Bone marrow (tissue), 2 donors: ENCODE data around the gene KNG1.
"Not testable (repeated sequence)": the region's sequence is repeated elsewhere in the genome, so short reads cannot be mapped to it uniquely, and the experiment has no call there.

Experiments
- DNase-seq, 2 donors: peaks; one replicate each; lab custom pipeline; 2025; lab: John Stamatoyannopoulos, UW

KNG1 gene

GRCh38 chr3:186710694-186711093, 6.5 kb upstream of the KNG1 start:
- not testable (repeated sequence) for DNase-seq

- no peak for DNase-seq
These were observed 3.7 kb upstream of the KNG1 start for GRCh38 chr3:186713499-186713898.

- no peak for DNase-seq
These were observed 3.0 kb downstream of the KNG1 start for GRCh38 chr3:186719945-186720739.

GRCh38 chr3:186722457-186722856, 5.3 kb downstream of the KNG1 start:
- DNase-seq: no peak

GRCh38 chr3:186724911-186725310, 7.8 kb downstream of the KNG1 start:
- no peak for DNase-seq

DNA sequence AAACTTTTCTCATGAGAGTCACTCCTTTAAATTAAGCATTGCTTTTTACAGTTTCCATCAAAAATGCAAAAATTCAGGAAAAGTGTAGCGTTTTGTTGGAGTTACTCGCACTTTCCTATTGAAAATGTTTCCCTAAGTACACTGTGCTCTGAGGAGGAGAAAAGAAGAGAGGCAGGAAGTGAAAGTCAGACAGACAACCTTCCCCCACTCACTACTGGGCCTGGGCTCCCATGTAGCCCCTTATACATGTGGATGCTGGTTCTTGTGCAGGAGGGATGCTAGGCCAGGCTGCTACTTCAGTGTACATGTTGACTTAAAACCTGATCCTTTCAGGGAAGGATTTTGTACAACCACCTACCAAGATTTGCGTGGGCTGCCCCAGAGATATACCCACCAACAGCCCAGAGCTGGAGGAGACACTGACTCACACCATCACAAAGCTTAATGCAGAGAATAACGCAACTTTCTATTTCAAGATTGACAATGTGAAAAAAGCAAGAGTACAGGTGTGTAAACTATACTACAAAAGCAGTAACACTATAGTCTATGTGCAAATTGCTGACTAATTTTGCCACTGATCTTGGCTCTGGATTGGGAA, 15.1 kb downstream of the KNG1 start:
- DNase-seq: no peak

- DNase-seq: no peak
These were observed 25.6 kb downstream of the KNG1 start for GRCh38 chr3:186742618-186743380.

DNA sequence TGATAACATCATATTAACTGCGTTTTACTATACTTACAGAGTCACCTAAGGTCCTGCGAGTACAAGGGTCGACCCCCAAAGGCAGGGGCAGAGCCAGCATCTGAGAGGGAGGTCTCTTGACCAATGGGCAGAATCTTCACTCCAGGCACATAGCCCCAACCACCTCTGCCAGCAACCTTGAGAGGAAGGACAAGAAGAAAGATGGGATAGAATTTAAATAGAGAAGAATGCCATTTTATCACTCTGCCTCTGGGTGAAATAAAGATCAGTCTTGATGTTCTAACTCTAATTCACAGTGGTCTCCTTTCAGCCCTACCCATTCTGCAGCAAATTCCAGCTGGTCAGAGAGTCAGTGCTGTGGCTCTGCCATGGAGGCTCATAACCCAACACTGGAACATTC, 26.5 kb downstream of the KNG1 start:
- DNase-seq: no peak

DNA sequence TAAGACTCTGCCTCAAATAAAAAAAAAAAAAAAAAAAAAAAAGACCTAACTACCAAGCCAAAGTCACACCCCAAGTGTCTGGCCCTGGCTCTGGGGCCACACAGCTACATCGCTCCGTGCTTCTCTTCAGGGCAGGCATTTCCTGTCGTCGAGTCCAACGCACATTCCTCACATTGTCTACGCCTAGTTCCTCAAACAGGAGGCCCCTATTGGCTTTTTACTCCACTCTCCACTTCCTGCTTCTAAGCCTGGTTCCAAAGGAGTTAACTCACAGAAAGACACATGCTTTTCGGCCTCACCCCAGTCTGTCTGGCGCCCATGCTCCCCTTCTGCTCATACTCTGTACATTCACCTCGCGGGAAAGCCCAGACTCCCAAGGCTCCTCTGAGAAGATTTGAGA, 28.8 kb downstream of the KNG1 start:
- peak in 1 of 2 donors; percentile 73 for DNase-seq

DNA sequence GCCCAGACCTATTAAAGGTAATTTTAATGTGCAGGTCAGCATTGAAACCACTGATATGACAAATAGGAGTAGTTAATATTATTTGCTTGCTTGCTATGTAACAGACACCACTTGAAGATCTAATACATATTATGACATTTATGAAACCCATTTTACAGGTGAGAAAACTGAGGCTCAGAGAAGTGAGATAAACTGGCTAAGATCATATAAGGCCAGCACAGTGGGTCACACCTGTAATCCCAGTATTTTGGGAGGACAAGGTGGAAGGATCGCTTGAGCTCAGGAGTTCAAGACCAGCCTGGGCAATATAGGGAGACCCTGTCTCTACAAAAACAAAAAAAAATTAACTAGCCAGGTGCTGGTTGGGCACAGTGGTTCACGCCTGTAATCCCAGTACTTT, 33.2 kb downstream of the KNG1 start:
- no peak for DNase-seq

- DNase-seq: no peak
These were observed 34.3 kb downstream of the KNG1 start for GRCh38 chr3:186751480-186751879.

GRCh38 chr3:186754006-186754405, 36.8 kb downstream of the KNG1 start:
- DNase-seq: no peak

- DNase-seq: no peak
These were observed 37.7 kb downstream of the KNG1 start for GRCh38 chr3:186754871-186755270.

DNA sequence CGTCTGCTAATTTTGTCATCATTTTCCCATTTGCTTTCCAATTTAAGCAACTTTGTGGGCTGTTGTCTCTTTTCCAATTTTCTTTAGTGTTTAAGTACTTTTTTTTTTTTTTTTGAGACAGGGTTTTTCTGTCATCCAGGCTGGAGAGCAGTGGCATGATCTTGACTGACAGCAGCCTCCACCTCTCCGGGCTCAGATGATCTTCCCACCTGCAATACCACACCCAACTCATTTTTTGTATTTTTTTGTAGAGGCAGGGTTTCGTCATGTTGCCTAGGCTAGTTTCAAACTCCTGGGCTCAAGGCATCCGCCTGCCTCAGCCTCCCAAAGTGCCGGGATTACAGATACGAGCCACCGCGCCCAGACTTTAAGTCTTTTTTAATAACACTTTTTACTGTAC, 40.1 kb downstream of the KNG1 start:
- no peak for DNase-seq

- no peak for DNase-seq
These were observed 40.6 kb downstream of the KNG1 start for GRCh38 chr3:186757686-186758220.

DNA sequence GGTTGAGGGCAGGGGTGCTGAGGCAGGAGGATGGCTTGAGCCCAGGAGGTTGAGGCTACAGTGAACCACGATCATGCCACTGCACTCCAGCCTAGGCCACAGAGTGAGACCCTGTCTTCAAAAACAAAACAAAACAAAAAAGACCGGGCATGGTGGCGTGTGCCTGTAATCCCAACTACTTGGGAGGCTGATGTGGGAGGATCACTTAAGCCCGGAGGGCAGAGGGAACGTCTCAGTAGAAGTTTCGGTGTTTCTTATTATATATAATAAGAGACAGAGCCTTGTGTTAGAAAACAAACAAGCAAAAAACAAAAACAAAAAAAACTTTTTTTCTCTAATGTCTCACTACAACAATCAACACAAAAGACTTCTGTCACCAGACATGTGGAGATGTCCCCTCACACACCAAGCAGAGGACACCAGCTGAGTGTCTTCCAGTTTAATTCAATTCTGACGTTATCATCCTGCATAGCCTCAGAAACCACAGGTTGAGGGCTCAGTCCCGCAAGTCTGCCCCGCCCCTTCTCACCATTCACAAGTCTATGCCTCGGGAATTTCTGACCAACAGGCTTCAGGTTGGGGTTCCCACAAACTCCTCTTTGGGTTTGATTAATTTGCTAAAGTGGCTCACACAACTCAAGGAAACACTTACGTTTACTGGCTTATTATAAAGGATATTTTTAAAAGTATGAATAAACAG, 42.2 kb downstream of the KNG1 start:
- no peak for DNase-seq

- DNase-seq: no peak
These were observed 43.1 kb downstream of the KNG1 start for GRCh38 chr3:186760141-186760833.

DNA sequence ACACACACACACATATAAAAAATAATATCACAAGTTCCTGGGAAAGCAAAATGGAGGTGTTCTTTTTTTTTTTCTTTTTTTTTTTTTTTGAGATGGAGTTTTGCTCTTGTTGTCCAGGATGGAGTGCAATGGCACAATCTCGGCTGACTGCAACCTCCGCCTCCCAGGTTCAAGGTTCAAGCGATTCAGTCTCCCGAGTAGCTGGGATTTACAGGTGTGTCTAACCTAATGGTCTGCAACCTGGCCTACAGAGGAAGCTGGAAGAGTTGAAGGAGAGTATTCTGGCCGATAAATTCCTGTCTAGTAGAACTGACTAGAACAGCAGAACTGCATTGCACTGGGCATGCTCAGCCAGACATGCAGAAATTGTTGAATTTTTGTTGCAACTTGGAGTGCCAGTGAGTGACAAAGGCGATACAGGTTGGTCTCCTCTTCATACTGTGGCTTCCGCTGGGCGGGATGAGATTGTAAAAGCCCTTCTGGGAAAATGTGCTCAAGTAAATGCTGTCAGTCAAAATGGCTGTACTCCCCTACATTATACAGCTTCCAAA, 43.8 kb downstream of the KNG1 start:
- no peak for DNase-seq

GRCh38 chr3:186772281-186772694, 55.1 kb downstream of the KNG1 start:
- no peak for DNase-seq

DNA sequence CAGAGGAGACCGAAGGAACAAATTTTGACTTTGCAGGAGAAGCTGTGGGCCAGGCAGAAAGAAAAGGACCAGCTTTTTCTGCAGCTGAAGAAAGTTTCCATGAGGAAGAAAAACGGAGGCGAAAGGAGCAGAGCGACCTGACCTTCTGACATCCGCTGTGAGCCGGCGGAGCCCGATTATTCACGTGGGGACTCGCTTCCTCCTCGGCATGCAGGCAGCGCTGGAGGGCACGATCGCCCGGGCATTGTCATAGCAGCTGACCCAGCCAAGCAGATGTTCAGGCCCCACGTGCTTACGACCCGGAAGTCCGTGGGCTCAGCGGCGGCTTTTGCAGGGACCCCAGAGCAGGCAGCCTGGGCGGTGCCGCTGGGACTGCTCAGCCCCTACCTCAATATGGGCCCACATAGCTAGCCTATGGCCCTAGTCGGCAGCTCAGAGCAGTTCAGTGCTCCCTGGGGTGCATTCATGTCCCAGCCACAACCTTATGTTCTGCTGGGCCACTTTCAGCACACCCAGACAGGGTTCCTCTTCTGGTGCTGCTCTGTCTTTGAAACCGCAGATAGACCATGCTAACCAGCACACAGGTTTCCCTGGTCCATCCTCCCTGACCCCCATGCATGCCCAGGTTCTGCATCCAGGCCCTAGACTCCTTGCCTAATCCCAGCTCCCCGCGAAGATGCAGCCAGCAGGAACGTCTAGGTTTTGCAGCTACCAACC, 55.7 kb downstream of the KNG1 start:
- DNase-seq: peak in 1 of 2 donors; percentile 30

GRCh38 chr3:186775999-186776398, 58.8 kb downstream of the KNG1 start:
- no peak for DNase-seq
